IMR-90 (cell line): Measurements from ENCODE around the gene CNNM2. TPM values are rescaled to one million over a fixed set of nuclear protein-coding genes. Genes with fewer than 3 reads are reported as not detected.

ENCODE experiments used
- ATAC-seq: fragments of 200-7000 bp; cut with Tn5 transposase; 2 replicates; pipeline ENCODE4 v1.9.1; 2020; ENCODE audit warnings: low read depth, mild to moderate bottlenecking, moderate library complexity
- BruUV-seq: library from RNA; stranded (reverse); fragments of 400-500 nt; replicated peaks from 2 replicates; lab custom pipeline; 2021; lab: Mats Ljungman, UMichigan
- CTCF ChIA-PET: fragments of 300-600 bp; formaldehyde crosslinking; extraction: SDS; loops from one replicate; lab custom pipeline; 2021; ENCODE audit warnings: antibody characterized with exemption; lab: Yijun Ruan, JAX
- POLR2A ChIA-PET: fragments of 300-600 bp; sonication (Branson Sonifier 250); formaldehyde crosslinking; loops from one replicate; lab custom pipeline; 2022; ENCODE audit warnings: antibody characterized with exemption; ENCODE audit not compliant: unreplicated experiment; lab: Charles Lee
- DNase-seq: peaks from one replicate; pipeline ENCODE4 v3.0.0; 2013
- H2AFZ ChIP-seq: replicated peaks from 2 replicates; pipeline ENCODE3; 2013; ENCODE audit warnings: low read length, mild to moderate bottlenecking; ENCODE audit not compliant: poor library complexity
- H2AK5ac ChIP-seq: 2 replicates; pipeline ENCODE4 v1.6.1; 2013; ENCODE audit warnings: low read depth, low read length, inconsistent platforms
- H2AK9ac ChIP-seq: replicated peaks from 2 replicates; pipeline ENCODE3; 2013; ENCODE audit warnings: mild to moderate bottlenecking, low read depth, low read length, moderate library complexity; ENCODE audit not compliant: poor library complexity
- H2BK120ac ChIP-seq: 2 replicates; pipeline ENCODE4 v1.6.1; 2013; ENCODE audit warnings: low read depth, low read length, inconsistent platforms
- H2BK15ac ChIP-seq: 3 replicates; pipeline ENCODE4 v1.6.1; 2013; ENCODE audit warnings: low read depth, low read length, inconsistent platforms
- H2BK20ac ChIP-seq: 2 replicates; pipeline ENCODE4 v1.6.1; 2013; ENCODE audit warnings: low read depth, mild to moderate bottlenecking, inconsistent platforms, low read length, moderate library complexity
- H2BK5ac ChIP-seq: 2 replicates; pipeline ENCODE4 v1.6.1; 2013; ENCODE audit warnings: mild to moderate bottlenecking, low read depth, low read length, inconsistent platforms; ENCODE audit not compliant: poor library complexity, severe bottlenecking
- H3K14ac ChIP-seq: replicated peaks from 2 replicates; pipeline ENCODE4 v1.6.1; 2013; ENCODE audit warnings: low read depth, low read length, inconsistent platforms
- H3K18ac ChIP-seq: 2 replicates; pipeline ENCODE4 v1.6.1; 2013; ENCODE audit warnings: low read depth, low read length, control low read depth
- H3K23ac ChIP-seq: 2 replicates; pipeline ENCODE4 v1.6.1; 2013; ENCODE audit warnings: low read depth, low read length, inconsistent platforms
- H3K27ac ChIP-seq: 2 replicates; pipeline ENCODE4 v1.5.1; 2013; ENCODE audit warnings: mild to moderate bottlenecking, control low read depth, low read length; ENCODE audit not compliant: insufficient read depth
- H3K27me3 ChIP-seq: 2 replicates; pipeline ENCODE4 v1.6.1; 2013; ENCODE audit warnings: low read length; ENCODE audit not compliant: control insufficient read depth, insufficient read depth
- H3K36me3 ChIP-seq: 2 replicates; pipeline ENCODE4 v1.6.1; 2013; ENCODE audit warnings: low read length, mixed read lengths; ENCODE audit not compliant: control insufficient read depth, insufficient read depth
- H3K4ac ChIP-seq: 2 replicates; pipeline ENCODE4 v1.6.1; 2013; ENCODE audit warnings: low read depth, low read length, inconsistent platforms
- H3K4me1 ChIP-seq: 2 replicates; pipeline ENCODE4 v1.6.1; 2013; ENCODE audit warnings: low read length, mixed read lengths; ENCODE audit not compliant: control insufficient read depth, insufficient read depth
- H3K4me2 ChIP-seq: 2 replicates; pipeline ENCODE4 v1.6.1; 2013; ENCODE audit warnings: low read depth, mild to moderate bottlenecking, control low read depth, low read length, moderate library complexity
- H3K4me3 ChIP-seq: 2 replicates; pipeline ENCODE4 v1.5.1; 2013; ENCODE audit warnings: low read depth, mild to moderate bottlenecking, control low read depth, low read length, moderate library complexity; ENCODE audit not compliant: insufficient read depth
- H3K56ac ChIP-seq: 2 replicates; pipeline ENCODE4 v1.6.1; 2013; ENCODE audit warnings: low read length, inconsistent platforms; ENCODE audit not compliant: insufficient read depth; ENCODE audit errors: extremely low read depth
- H3K79me1 ChIP-seq, 2 experiments: 2 replicates each; pipeline ENCODE4 v1.6.1; 2013; ENCODE audit warnings: low read length in 2 of 2, inconsistent platforms in 1 of 2, low read depth in 1 of 2
- H3K9ac ChIP-seq: 2 replicates; pipeline ENCODE4 v1.6.1; 2013; ENCODE audit warnings: low read depth, low read length, control low read depth
- H3K9me1 ChIP-seq: 2 replicates; pipeline ENCODE4 v1.6.1; 2013; ENCODE audit warnings: low read length, inconsistent platforms; ENCODE audit not compliant: insufficient read depth
- H3K9me3 ChIP-seq: 2 replicates; pipeline ENCODE4 v1.6.1; 2013; ENCODE audit warnings: low read length; ENCODE audit not compliant: control insufficient read depth, insufficient read depth
- H4K20me1 ChIP-seq: 2 replicates; pipeline ENCODE4 v1.6.1; 2013; ENCODE audit warnings: low read length, inconsistent platforms; ENCODE audit not compliant: insufficient read depth
- H4K5ac ChIP-seq: 2 replicates; pipeline ENCODE4 v1.6.1; 2013; ENCODE audit warnings: mild to moderate bottlenecking, low read depth, low read length, control low read depth
- H4K8ac ChIP-seq, 2 experiments: 2 replicates each; pipeline ENCODE4 v1.6.1; 2013; ENCODE audit warnings: low read depth in 2 of 2, low read length in 2 of 2, control low read depth in 1 of 2, inconsistent platforms in 1 of 2
- H4K91ac ChIP-seq: 2 replicates; pipeline ENCODE4 v1.6.1; 2013; ENCODE audit warnings: low read depth, low read length, inconsistent platforms; ENCODE audit not compliant: insufficient read depth
- BHLHE40 ChIP-seq: fragments of 150-350 bp; IDR thresholded peaks from 2 replicates; pipeline ENCODE4 v1.6.1; 2016; ENCODE audit warnings: mild to moderate bottlenecking, low read depth, low read length
- CEBPB ChIP-seq: IDR thresholded peaks from 2 replicates; pipeline ENCODE4 v1.6.1; 2012; ENCODE audit warnings: low read depth, low read length, improper control_type of control experiment
- CHD1 ChIP-seq: IDR thresholded peaks from 2 replicates; pipeline ENCODE4 v1.6.1; 2012; ENCODE audit warnings: low read depth, low read length, improper control_type of control experiment
- FOS ChIP-seq: fragments of 150-350 bp; IDR thresholded peaks from 2 replicates; pipeline ENCODE4 v1.6.1; 2016; ENCODE audit warnings: low read depth, low read length
- MAZ ChIP-seq: IDR thresholded peaks from 2 replicates; pipeline ENCODE4 v1.6.1; 2012; ENCODE audit warnings: low read depth, mild to moderate bottlenecking, low read length, improper control_type of control experiment, moderate library complexity, borderline replicate concordance
- MXI1 ChIP-seq: IDR thresholded peaks from 2 replicates; pipeline ENCODE4 v1.6.1; 2012; ENCODE audit warnings: low read depth, mild to moderate bottlenecking, low read length, moderate library complexity, borderline replicate concordance
- NFE2L2 ChIP-seq: fragments of 150-350 bp; IDR thresholded peaks from 2 replicates; pipeline ENCODE4 v1.6.1; 2016; ENCODE audit warnings: low read depth, mild to moderate bottlenecking, low read length
- POLR2A ChIP-seq: IDR thresholded peaks from 2 replicates; pipeline ENCODE4 v1.6.1; 2012; ENCODE audit warnings: mild to moderate bottlenecking, low read depth, low read length
- RAD21 ChIP-seq: IDR thresholded peaks from 2 replicates; pipeline ENCODE4 v1.6.1; 2012; ENCODE audit warnings: low read length, improper control_type of control experiment
- RCOR1 ChIP-seq: IDR thresholded peaks from 2 replicates; pipeline ENCODE4 v1.6.1; 2012; ENCODE audit warnings: mild to moderate bottlenecking, low read length, improper control_type of control experiment; ENCODE audit not compliant: insufficient replicate concordance
- RFX5 ChIP-seq: IDR thresholded peaks from 2 replicates; pipeline ENCODE4 v1.8.0; 2012; ENCODE audit warnings: low read depth, mild to moderate bottlenecking, low read length, moderate library complexity
- SMC3 ChIP-seq: fragments of 150-350 bp; IDR thresholded peaks from 2 replicates; pipeline ENCODE4 v1.6.1; 2016; ENCODE audit warnings: low read depth, mild to moderate bottlenecking, antibody characterized with exemption, low read length, moderate library complexity
- WGBS, 2 experiments: methylation state at CpG; one replicate each; pipeline versions ENCODE4 v1.1.5 to v1.1.7; 2013; ENCODE audit warnings: missing lambda C conversion rate in 2 of 2; ENCODE audit not compliant: insufficient read length in 1 of 2; ENCODE audit errors: extremely low coverage in 2 of 2; 5-methylcytosine and 5-hydroxymethylcytosine counted together
- dilution Hi-C: fragments of 300-500 bp; cut with HindIII; formaldehyde crosslinking; loops from one replicate; pipeline ENCODE4 v1.14.3; 2018; ENCODE audit warnings: low sequenced_read_pairs; ENCODE audit not compliant: unreplicated experiment
- in situ Hi-C: fragments of 300-500 bp; cut with MboI; formaldehyde crosslinking; loops from 3 replicates; pipeline ENCODE4 v1.14.3; 2019; ENCODE audit warnings: low sequenced_read_pairs, inconsistent platforms, mixed read lengths
- intact Hi-C: fragments of 100-400 bp; cut with micrococcal nuclease; formaldehyde crosslinking; loops from 2 replicates; pipeline ENCODE4 v1.10.0; 2022
- polyA plus RNA-seq, 3 experiments: library from polyadenylated mRNA; depleted of rRNA; stranded (reverse); fragments of >200 nt; gene quantifications; 2 replicates each; pipeline ENCODE4 v1.2.3, GENCODE V29; 2012; ENCODE audit warnings: low replicate concordance in 1 of 3
- total RNA-seq: library from RNA; depleted of rRNA; stranded (reverse); fragments of >200 nt; gene quantifications from 2 replicates; pipeline ENCODE4 v1.2.3, GENCODE V29; 2012
- TF ChIP-seq, protein P1 (sequence below): fragments of 150-350 bp; IDR thresholded peaks from 2 replicates; pipeline ENCODE4 v1.6.1; 2017; ENCODE audit warnings: mild to moderate bottlenecking, antibody characterized with exemption, low read length, low read depth
- TF ChIP-seq, protein P2 (sequence below): conservative IDR thresholded peaks from 2 replicates; pipeline ENCODE4 v1.5.1; 2012; ENCODE audit warnings: mild to moderate bottlenecking, low read depth, low read length, improper control_type of control experiment
- TF ChIP-seq, protein P3 (sequence below): fragments of 150-350 bp; IDR thresholded peaks from 2 replicates; pipeline ENCODE4 v1.6.1; 2016; ENCODE audit warnings: low read depth, mild to moderate bottlenecking, low read length, moderate library complexity, borderline replicate concordance

CNNM2 gene
- total and polyA plus RNA-seq, 2 of the 4 experiments (the other 2 are of a cell fraction): 4.7 to 5.6 TPM

DNA sequence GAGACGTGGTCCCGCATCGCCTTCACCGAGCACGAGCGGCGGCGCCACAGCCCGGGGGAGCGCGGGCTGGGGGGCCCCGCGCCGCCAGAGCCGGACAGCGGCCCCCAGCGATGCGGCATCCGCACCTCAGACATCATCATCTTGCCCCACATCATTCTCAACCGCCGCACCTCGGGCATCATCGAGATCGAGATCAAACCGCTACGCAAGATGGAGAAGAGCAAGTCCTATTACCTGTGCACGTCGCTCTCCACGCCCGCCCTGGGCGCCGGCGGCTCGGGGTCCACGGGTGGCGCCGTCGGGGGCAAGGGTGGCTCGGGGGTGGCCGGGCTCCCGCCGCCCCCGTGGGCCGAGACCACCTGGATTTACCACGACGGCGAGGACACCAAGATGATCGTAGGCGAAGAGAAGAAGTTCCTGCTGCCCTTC, 737 bp downstream of the CNNM2 start:
- Histone ChIP-seq H4K5ac (peak overlapping the region; percentile 25), H2AK5ac (peak overlapping the region; percentile 89), H2BK5ac (peak overlapping the region; percentile 85), H3K56ac (no peak overlapping the region), H3K23ac (peak overlapping the region; percentile 93), H4K8ac (peak overlapping the region; percentile 71 to 84; a peak in 2 of 4 replicates), H3K27me3 (no peaks in the 10 kb centered on the region), H4K91ac (peak overlapping the region; percentile 79), H2BK15ac (peak overlapping the region; percentile 84; the same call in 2 of the 3 replicates), H2BK120ac (peak overlapping the region; percentile 80), H3K79me1 (peaks cover 0 to 39% of the 10 kb centered on the region in 2 experiments; a peak in 3 of 4 replicates), H3K4me2 (peak overlapping the region; percentile 86), H3K18ac (peak overlapping the region; percentile 47), H3K4ac (peak overlapping the region; percentile 89), H3K9me1 (peaks cover 3% of the 10 kb centered on the region; the same call in 1 of the 2 replicates), H3K9me3 (no peaks in the 10 kb centered on the region), H4K20me1 (peaks cover 28% of the 10 kb centered on the region; the same call in 1 of the 2 replicates), H3K27ac (peak overlapping the region; percentile 91), H3K4me1 (peaks cover 2% of the 10 kb centered on the region; the same call in 1 of the 2 replicates), H3K36me3 (no peaks in the 10 kb centered on the region), H2AFZ (peak overlapping the region; percentile 99), H2AK9ac (peak overlapping the region; percentile 88), H2BK20ac (peak overlapping the region; percentile 43; the same call in 1 of the 2 replicates), H3K4me3 (peak overlapping the region; percentile 72), H3K14ac (peak overlapping the region; percentile 90), H3K9ac (peak overlapping the region; percentile 83)
- dilution Hi-C loops (no loop called here), in situ Hi-C loops (loop anchor here (5.0 kb wide), 2 partner anchors 143 to 323 kb away; no protein-coding TSS in a partner anchor), intact Hi-C loops (loop anchor here (1.0 kb wide), 2 partner anchors 126 to 273 kb away; no protein-coding TSS in a partner anchor)
- no peak for ATAC-seq
- BruUV-seq: no TSS peak
- WGBS, 2 experiments: 1% methylated on average over 28 of the region's 49 CpGs; no CpG with 5 or more reads in 1 of the 2 experiments
- ChIA-PET CTCF (interaction anchor here (1.0 to 1.8 kb wide), 5 partner anchors 11 to 325 kb away, joined by 3 to 6 read pairs (median 4); no protein-coding TSS in a partner anchor), POLR2A (no interaction called here)
- no peak for DNase-seq
- TF ChIP-seq BHLHE40 (no peak), POLR2A (no peak), RAD21 (no peak), MAZ (no peak), FOS (no peak), SMC3 (no peak), MXI1 (no peak), CEBPB (no peak), RFX5 (no peak), NFE2L2 (no peak), RCOR1 (no peak), CHD1 (no peak)
- TF ChIP-seq, protein P1, sequence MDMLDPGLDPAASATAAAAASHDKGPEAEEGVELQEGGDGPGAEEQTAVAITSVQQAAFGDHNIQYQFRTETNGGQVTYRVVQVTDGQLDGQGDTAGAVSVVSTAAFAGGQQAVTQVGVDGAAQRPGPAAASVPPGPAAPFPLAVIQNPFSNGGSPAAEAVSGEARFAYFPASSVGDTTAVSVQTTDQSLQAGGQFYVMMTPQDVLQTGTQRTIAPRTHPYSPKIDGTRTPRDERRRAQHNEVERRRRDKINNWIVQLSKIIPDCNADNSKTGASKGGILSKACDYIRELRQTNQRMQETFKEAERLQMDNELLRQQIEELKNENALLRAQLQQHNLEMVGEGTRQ: no peak
- TF ChIP-seq, protein P2, sequence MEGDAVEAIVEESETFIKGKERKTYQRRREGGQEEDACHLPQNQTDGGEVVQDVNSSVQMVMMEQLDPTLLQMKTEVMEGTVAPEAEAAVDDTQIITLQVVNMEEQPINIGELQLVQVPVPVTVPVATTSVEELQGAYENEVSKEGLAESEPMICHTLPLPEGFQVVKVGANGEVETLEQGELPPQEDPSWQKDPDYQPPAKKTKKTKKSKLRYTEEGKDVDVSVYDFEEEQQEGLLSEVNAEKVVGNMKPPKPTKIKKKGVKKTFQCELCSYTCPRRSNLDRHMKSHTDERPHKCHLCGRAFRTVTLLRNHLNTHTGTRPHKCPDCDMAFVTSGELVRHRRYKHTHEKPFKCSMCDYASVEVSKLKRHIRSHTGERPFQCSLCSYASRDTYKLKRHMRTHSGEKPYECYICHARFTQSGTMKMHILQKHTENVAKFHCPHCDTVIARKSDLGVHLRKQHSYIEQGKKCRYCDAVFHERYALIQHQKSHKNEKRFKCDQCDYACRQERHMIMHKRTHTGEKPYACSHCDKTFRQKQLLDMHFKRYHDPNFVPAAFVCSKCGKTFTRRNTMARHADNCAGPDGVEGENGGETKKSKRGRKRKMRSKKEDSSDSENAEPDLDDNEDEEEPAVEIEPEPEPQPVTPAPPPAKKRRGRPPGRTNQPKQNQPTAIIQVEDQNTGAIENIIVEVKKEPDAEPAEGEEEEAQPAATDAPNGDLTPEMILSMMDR: no peak; the same call in 1 of the 2 replicates
- TF ChIP-seq, protein P3, sequence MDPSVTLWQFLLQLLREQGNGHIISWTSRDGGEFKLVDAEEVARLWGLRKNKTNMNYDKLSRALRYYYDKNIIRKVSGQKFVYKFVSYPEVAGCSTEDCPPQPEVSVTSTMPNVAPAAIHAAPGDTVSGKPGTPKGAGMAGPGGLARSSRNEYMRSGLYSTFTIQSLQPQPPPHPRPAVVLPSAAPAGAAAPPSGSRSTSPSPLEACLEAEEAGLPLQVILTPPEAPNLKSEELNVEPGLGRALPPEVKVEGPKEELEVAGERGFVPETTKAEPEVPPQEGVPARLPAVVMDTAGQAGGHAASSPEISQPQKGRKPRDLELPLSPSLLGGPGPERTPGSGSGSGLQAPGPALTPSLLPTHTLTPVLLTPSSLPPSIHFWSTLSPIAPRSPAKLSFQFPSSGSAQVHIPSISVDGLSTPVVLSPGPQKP: no peak
